WTC11 (cell line): Measurements from ENCODE around the gene PCBP3. TPM values are rescaled to one million over a fixed set of nuclear protein-coding genes. Genes with fewer than 3 reads are reported as not detected.

Experiments used
- ATAC-seq: fragments of 200-7000 bp; cut with Tn5 transposase; 2 replicates; pipeline ENCODE4 v1.10.0; 2021; ENCODE audit warnings: mild to moderate bottlenecking, moderate library complexity
- CTCF ChIA-PET: fragments of 300-600 bp; sonication (Branson Sonifier 250); formaldehyde crosslinking; loops from one replicate; lab custom pipeline; 2021; ENCODE audit warnings: antibody characterized with exemption; lab: Charles Lee
- POLR2A ChIA-PET: fragments of 350-600 bp; sonication (Branson Sonifier 250); formaldehyde crosslinking; loops from one replicate; lab custom pipeline; 2021; ENCODE audit warnings: antibody characterized with exemption; lab: Charles Lee
- DNase-seq: peaks from one replicate; pipeline ENCODE4 v3.0.0; 2021; ENCODE audit warnings: low spot score
- H3K27ac Mint-ChIP-seq: 2 replicates; pipeline ENCODE4 v1.8.0; 2021; ENCODE audit warnings: mixed read lengths
- H3K27me3 Mint-ChIP-seq: 2 replicates; pipeline ENCODE4 v1.8.0; 2021; ENCODE audit warnings: low read depth, mild to moderate bottlenecking, moderate library complexity, mixed read lengths
- H3K36me3 Mint-ChIP-seq: 2 replicates; pipeline ENCODE4 v1.8.0; 2021; ENCODE audit warnings: mixed read lengths
- H3K4me1 Mint-ChIP-seq: 2 replicates; pipeline ENCODE4 v1.8.0; 2022; ENCODE audit warnings: mixed read lengths
- H3K4me3 Mint-ChIP-seq: 2 replicates; pipeline ENCODE4 v1.8.0; 2021; ENCODE audit warnings: mild to moderate bottlenecking, moderate library complexity, mixed read lengths
- H3K9me3 Mint-ChIP-seq: 2 replicates; pipeline ENCODE4 v1.8.0; 2021; ENCODE audit warnings: mixed read lengths
- EMX1 ChIP-seq: fragments of 250-450 bp; sonication (Bioruptor Pico); IDR thresholded peaks from 2 replicates; pipeline ENCODE4 v1.8.0; 2021; ENCODE audit warnings: mild to moderate bottlenecking
- FOXK1 ChIP-seq: sonication (generic); formaldehyde crosslinking; IDR thresholded peaks from 2 replicates; pipeline ENCODE4 v1.8.0; 2022; ENCODE audit warnings: mild to moderate bottlenecking, moderate library complexity, missing genetic modification reagents
- IRF1 ChIP-seq: sonication (generic); formaldehyde crosslinking; IDR thresholded peaks from 2 replicates; pipeline ENCODE4 v1.8.0; 2023; ENCODE audit warnings: missing genetic modification reagents
- MXD4 ChIP-seq: fragments of 250-450 bp; sonication (Bioruptor Pico); IDR thresholded peaks from 2 replicates; pipeline ENCODE4 v1.8.0; 2021; ENCODE audit warnings: mild to moderate bottlenecking, moderate library complexity, borderline replicate concordance
- NFE2L1 ChIP-seq: sonication (generic); formaldehyde crosslinking; IDR thresholded peaks from 2 replicates; pipeline ENCODE4 v1.8.1; 2023; ENCODE audit warnings: missing genetic modification reagents
- PREB ChIP-seq: sonication (generic); formaldehyde crosslinking; IDR thresholded peaks from 2 replicates; pipeline ENCODE4 v1.8.1; 2022; ENCODE audit warnings: mild to moderate bottlenecking, missing genetic modification reagents, moderate library complexity, borderline replicate concordance
- ZBTB21 ChIP-seq: sonication (generic); formaldehyde crosslinking; IDR thresholded peaks from 2 replicates; pipeline ENCODE4 v1.8.1; 2023; ENCODE audit warnings: mild to moderate bottlenecking, missing genetic modification reagents, borderline replicate concordance
- total RNA-seq: library from RNA; stranded (reverse); gene quantifications from 3 replicates; pipeline ENCODE4 v1.2.3, GENCODE V29; 2021
- TF ChIP-seq, protein P1 (sequence below): fragments of 200-600 bp; IDR thresholded peaks from 2 replicates; pipeline ENCODE4 v1.8.0; 2022; ENCODE audit warnings: antibody characterized with exemption
- TF ChIP-seq, protein P2 (sequence below): sonication (generic); formaldehyde crosslinking; conservative IDR thresholded peaks from 2 replicates; pipeline ENCODE4 v1.8.1; 2022; ENCODE audit warnings: mild to moderate bottlenecking, missing genetic modification reagents
- TF ChIP-seq, protein P3 (sequence below): fragments of 250-450 bp; sonication (Bioruptor Pico); IDR thresholded peaks from 2 replicates; pipeline ENCODE4 v1.9.0; 2021; ENCODE audit warnings: moderate library complexity, mild to moderate bottlenecking, inconsistent platforms, borderline replicate concordance
- TF ChIP-seq, protein P4 (sequence below): fragments of 250-450 bp; sonication (Bioruptor Pico); IDR thresholded peaks from 2 replicates; pipeline ENCODE4 v1.9.0; 2021; ENCODE audit warnings: mild to moderate bottlenecking
- TF ChIP-seq, protein P5 (sequence below): sonication (generic); formaldehyde crosslinking; IDR thresholded peaks from 2 replicates; pipeline ENCODE4 v1.8.0; 2023; ENCODE audit warnings: mild to moderate bottlenecking, missing genetic modification reagents

Gene PCBP3
- total RNA-seq, 1 experiment from 2014 or later: 8.5 TPM

GRCh38 chr21:45983981-45984551, 340.5 kb downstream of the PCBP3 start (continued):
- TF ChIP-seq, protein P1, sequence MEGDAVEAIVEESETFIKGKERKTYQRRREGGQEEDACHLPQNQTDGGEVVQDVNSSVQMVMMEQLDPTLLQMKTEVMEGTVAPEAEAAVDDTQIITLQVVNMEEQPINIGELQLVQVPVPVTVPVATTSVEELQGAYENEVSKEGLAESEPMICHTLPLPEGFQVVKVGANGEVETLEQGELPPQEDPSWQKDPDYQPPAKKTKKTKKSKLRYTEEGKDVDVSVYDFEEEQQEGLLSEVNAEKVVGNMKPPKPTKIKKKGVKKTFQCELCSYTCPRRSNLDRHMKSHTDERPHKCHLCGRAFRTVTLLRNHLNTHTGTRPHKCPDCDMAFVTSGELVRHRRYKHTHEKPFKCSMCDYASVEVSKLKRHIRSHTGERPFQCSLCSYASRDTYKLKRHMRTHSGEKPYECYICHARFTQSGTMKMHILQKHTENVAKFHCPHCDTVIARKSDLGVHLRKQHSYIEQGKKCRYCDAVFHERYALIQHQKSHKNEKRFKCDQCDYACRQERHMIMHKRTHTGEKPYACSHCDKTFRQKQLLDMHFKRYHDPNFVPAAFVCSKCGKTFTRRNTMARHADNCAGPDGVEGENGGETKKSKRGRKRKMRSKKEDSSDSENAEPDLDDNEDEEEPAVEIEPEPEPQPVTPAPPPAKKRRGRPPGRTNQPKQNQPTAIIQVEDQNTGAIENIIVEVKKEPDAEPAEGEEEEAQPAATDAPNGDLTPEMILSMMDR: no peak

DNA sequence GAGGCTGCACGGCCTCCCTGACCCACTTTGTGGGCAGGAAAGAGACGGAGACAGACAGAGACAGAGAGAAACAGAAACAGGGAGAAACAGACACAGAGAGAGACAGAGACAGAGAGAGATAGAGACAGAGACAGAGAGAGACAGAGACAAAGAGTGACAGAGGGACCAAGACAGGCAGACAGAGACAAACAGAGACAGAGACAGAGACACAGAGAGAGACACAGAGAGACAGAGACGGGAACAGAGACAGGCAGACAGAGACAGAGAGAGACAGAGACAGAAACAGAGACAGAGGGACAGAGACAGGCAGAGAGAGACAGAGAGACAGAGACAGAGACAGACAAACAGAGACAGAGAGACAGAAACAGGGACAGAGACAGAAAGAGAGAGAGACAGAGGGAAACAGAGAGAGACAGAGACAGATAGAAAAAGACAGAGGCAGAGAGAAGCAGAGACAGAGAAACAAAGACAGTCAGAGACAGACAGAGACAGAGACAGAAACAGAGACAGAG, 341.1 kb downstream of the PCBP3 start:
- Mint-ChIP-seq H3K27ac (peak overlapping the region; percentile 64), H3K27me3 (peaks cover 3% of the 10 kb centered on the region), H3K4me1 (peaks cover 4% of the 10 kb centered on the region), H3K9me3 (no peaks in the 10 kb centered on the region), H3K36me3 (peaks cover 18% of the 10 kb centered on the region), H3K4me3 (peak overlapping the region; percentile 21; the same call in 1 of the 2 replicates)
- DNase-seq: no peak
- ChIA-PET CTCF (no interaction called here), POLR2A (no interaction called here)
- TF ChIP-seq, protein P2, sequence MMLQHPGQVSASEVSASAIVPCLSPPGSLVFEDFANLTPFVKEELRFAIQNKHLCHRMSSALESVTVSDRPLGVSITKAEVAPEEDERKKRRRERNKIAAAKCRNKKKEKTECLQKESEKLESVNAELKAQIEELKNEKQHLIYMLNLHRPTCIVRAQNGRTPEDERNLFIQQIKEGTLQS: no peak
- TF ChIP-seq, protein P3, sequence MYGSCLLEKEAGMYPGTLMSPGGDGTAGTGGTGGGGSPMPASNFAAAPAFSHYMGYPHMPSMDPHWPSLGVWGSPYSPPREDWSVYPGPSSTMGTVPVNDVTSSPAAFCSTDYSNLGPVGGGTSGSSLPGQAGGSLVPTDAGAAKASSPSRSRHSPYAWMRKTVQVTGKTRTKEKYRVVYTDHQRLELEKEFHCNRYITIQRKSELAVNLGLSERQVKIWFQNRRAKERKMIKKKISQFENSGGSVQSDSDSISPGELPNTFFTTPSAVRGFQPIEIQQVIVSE: no peak
- TF ChIP-seq, protein P4, sequence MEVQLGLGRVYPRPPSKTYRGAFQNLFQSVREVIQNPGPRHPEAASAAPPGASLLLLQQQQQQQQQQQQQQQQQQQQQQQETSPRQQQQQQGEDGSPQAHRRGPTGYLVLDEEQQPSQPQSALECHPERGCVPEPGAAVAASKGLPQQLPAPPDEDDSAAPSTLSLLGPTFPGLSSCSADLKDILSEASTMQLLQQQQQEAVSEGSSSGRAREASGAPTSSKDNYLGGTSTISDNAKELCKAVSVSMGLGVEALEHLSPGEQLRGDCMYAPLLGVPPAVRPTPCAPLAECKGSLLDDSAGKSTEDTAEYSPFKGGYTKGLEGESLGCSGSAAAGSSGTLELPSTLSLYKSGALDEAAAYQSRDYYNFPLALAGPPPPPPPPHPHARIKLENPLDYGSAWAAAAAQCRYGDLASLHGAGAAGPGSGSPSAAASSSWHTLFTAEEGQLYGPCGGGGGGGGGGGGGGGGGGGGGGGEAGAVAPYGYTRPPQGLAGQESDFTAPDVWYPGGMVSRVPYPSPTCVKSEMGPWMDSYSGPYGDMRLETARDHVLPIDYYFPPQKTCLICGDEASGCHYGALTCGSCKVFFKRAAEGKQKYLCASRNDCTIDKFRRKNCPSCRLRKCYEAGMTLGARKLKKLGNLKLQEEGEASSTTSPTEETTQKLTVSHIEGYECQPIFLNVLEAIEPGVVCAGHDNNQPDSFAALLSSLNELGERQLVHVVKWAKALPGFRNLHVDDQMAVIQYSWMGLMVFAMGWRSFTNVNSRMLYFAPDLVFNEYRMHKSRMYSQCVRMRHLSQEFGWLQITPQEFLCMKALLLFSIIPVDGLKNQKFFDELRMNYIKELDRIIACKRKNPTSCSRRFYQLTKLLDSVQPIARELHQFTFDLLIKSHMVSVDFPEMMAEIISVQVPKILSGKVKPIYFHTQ: no peak
- TF ChIP-seq, protein P5, sequence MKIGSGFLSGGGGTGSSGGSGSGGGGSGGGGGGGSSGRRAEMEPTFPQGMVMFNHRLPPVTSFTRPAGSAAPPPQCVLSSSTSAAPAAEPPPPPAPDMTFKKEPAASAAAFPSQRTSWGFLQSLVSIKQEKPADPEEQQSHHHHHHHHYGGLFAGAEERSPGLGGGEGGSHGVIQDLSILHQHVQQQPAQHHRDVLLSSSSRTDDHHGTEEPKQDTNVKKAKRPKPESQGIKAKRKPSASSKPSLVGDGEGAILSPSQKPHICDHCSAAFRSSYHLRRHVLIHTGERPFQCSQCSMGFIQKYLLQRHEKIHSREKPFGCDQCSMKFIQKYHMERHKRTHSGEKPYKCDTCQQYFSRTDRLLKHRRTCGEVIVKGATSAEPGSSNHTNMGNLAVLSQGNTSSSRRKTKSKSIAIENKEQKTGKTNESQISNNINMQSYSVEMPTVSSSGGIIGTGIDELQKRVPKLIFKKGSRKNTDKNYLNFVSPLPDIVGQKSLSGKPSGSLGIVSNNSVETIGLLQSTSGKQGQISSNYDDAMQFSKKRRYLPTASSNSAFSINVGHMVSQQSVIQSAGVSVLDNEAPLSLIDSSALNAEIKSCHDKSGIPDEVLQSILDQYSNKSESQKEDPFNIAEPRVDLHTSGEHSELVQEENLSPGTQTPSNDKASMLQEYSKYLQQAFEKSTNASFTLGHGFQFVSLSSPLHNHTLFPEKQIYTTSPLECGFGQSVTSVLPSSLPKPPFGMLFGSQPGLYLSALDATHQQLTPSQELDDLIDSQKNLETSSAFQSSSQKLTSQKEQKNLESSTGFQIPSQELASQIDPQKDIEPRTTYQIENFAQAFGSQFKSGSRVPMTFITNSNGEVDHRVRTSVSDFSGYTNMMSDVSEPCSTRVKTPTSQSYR (CRISPR knock-in tag): no peak
- no peak for TF ChIP-seq MXD4
- TF ChIP-seq FOXK1 (CRISPR knock-in tag): no peak
- TF ChIP-seq IRF1 (CRISPR knock-in tag): no peak
- no peak for TF ChIP-seq NFE2L1 (CRISPR knock-in tag)
- TF ChIP-seq EMX1: no peak
- no peak for TF ChIP-seq ZBTB21
- TF ChIP-seq PREB (CRISPR knock-in tag): no peak
- no peak for ATAC-seq
